Measurements from ENCODE around the gene ELAVL3. TPM values are rescaled to one million over a fixed set of nuclear protein-coding genes. Genes with fewer than 3 reads are reported as not detected.

Gene ELAVL3
- total and polyA plus RNA-seq, 4 donors = 0.15 to 0.34 TPM; not detected in 2

DNA sequence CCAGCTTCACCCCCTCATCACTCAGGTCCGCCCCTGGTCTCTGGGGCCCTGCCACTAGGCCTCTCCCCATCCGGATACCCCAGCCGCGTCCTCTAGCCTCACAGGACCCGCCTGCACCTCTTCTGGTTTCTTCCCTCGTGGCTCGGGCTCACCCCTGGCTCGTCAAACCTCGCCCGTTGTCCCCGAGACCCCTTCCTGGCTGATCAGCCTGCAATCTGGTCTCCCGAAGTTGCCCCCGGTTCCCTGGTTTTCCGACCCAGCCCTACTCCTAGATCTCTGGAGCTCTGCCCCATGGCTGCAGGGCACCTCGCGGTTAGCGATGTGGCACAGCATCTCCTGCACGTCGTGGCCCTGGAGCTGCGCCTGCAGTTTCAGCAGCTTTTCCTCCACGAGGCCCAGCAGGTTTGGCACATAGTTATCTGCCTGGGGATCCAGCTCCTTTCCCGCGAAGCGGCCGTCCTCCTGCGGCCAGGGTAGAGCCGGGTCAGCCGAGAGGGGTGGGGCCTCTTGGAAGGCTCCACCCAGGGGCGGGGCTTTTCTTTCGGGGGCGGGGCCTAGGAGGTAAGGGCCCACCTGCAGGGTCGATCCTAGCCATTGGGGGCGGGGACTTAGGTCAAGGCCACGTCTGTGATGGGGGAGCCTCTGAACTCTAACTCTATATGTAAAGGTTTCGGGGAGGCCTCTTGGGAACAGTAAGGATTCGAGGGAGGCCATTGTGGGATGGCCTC, 59.3 kb downstream of the ELAVL3 start:
- Histone ChIP-seq H3K36me3 (ENCODE audit: control insufficient read depth in 4 of 4, insufficient read depth in 4 of 4, low read length in 4 of 4) (no peaks in the 10 kb centered on the region), H3K27me3 (ENCODE audit: control insufficient read depth in 3 of 3, insufficient read depth in 3 of 3, low read length in 2 of 3) (peaks cover 0 to 54% (median 47%) of the 10 kb centered on the region in 3 donors), H3K27ac (ENCODE audit: low read depth in 1 of 2, low read length in 1 of 2) (peak overlapping the region in 1 of 2 donors; percentile 71), H3K9me3 (ENCODE audit: control insufficient read depth in 4 of 4, insufficient read depth in 3 of 4, low read length in 3 of 4) (peaks cover 0 to 4% (median 0%) of the 10 kb centered on the region in 4 donors), H3K9ac (ENCODE audit: insufficient read depth in 1 of 2, low read length in 2 of 2) (no peak overlapping the region), H3K4me3 (no peak overlapping the region), H3K4me1 (ENCODE audit: control insufficient read depth in 5 of 5, insufficient read depth in 5 of 5, low read length in 5 of 5) (peaks cover 0 to 21% (median 10%) of the 10 kb centered on the region in 5 donors)
- DNase-seq (no peak), ATAC-seq (ENCODE audit: insufficient read depth, low FRiP score) (no peak)
- TF ChIP-seq, protein P1, sequence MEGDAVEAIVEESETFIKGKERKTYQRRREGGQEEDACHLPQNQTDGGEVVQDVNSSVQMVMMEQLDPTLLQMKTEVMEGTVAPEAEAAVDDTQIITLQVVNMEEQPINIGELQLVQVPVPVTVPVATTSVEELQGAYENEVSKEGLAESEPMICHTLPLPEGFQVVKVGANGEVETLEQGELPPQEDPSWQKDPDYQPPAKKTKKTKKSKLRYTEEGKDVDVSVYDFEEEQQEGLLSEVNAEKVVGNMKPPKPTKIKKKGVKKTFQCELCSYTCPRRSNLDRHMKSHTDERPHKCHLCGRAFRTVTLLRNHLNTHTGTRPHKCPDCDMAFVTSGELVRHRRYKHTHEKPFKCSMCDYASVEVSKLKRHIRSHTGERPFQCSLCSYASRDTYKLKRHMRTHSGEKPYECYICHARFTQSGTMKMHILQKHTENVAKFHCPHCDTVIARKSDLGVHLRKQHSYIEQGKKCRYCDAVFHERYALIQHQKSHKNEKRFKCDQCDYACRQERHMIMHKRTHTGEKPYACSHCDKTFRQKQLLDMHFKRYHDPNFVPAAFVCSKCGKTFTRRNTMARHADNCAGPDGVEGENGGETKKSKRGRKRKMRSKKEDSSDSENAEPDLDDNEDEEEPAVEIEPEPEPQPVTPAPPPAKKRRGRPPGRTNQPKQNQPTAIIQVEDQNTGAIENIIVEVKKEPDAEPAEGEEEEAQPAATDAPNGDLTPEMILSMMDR (IDR thresholded peaks at IDR 0.05; ENCODE audit: control extremely low read depth, extremely low read depth) = no peak
- 12 to 19% methylated on average over 35 to 36 of the region's 36 CpGs for WGBS, 2 donors

DNA sequence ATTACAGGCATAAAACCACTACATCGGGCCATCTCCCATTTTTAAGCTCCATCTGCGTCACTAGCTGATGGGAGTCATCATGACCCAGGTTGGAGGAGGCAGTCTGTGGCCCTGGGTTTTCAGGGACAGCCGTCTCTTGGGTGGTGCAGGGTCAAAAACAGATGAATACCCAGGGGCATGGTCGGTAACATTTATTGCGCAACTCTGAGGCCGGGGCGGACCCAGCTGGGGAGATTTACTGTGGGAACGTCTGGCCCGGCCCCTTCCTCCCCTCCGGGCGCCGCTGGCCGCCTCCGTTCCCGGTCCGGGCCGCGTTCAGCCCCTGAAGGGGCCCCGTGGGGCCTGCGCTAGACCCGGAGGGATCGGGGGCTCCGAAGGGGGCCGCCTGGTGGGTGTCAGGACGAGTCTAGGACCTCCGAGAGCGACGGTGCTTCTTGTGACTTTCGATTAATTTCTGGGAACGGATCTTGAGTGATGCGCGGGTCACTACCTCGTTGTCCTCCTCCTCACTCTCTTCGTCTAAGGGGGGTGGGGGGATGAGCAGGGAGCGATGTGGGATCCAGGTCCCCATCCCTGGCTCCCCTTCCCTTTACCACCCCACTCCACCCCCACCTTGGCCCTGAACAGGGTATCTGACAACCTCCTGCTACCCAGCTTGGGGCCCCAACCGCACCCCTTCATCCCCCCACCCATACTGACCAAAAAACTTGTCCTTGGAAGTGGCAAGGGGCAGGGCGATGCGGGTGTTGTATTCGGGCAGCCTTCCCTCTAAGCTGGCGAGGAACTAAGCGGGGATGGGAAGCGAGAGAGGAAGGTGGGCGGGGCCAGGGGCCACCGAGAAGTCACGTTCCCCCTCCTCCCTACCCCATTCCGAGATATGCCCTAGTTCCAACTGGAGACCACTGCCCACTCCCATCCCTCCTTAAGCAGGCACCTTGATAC, 60.1 kb downstream of the ELAVL3 start:
- TF ChIP-seq, protein P1 (IDR thresholded peaks at IDR 0.05; ENCODE audit: control extremely low read depth, extremely low read depth) = no peak
- H3K9me3 ChIP-seq (ENCODE audit: control insufficient read depth in 4 of 4, insufficient read depth in 3 of 4, low read length in 3 of 4) = peaks cover 0 to 4% (median 0%) of the 10 kb centered on the region in 4 donors
- peaks cover 0 to 54% (median 47%) of the 10 kb centered on the region in 3 donors for H3K27me3 ChIP-seq (ENCODE audit: control insufficient read depth in 3 of 3, insufficient read depth in 3 of 3, low read length in 2 of 3)
- ATAC-seq (ENCODE audit: insufficient read depth, low FRiP score) (no peak), DNase-seq (peak; percentile 50 to 68 (median 52))
- WGBS, 2 donors = 4 to 8% methylated on average over 40 to 46 of the region's 46 CpGs
- H3K9ac ChIP-seq (ENCODE audit: insufficient read depth in 1 of 2, low read length in 2 of 2) = no peak overlapping the region
- H3K27ac ChIP-seq (ENCODE audit: low read depth in 1 of 2, low read length in 1 of 2) = no peak overlapping the region
- H3K4me3 ChIP-seq = no peak overlapping the region
- peaks cover 0 to 21% (median 10%) of the 10 kb centered on the region in 5 donors for H3K4me1 ChIP-seq (ENCODE audit: control insufficient read depth in 5 of 5, insufficient read depth in 5 of 5, low read length in 5 of 5)
- H3K36me3 ChIP-seq (ENCODE audit: control insufficient read depth in 4 of 4, insufficient read depth in 4 of 4, low read length in 4 of 4) = no peaks in the 10 kb centered on the region

DNA sequence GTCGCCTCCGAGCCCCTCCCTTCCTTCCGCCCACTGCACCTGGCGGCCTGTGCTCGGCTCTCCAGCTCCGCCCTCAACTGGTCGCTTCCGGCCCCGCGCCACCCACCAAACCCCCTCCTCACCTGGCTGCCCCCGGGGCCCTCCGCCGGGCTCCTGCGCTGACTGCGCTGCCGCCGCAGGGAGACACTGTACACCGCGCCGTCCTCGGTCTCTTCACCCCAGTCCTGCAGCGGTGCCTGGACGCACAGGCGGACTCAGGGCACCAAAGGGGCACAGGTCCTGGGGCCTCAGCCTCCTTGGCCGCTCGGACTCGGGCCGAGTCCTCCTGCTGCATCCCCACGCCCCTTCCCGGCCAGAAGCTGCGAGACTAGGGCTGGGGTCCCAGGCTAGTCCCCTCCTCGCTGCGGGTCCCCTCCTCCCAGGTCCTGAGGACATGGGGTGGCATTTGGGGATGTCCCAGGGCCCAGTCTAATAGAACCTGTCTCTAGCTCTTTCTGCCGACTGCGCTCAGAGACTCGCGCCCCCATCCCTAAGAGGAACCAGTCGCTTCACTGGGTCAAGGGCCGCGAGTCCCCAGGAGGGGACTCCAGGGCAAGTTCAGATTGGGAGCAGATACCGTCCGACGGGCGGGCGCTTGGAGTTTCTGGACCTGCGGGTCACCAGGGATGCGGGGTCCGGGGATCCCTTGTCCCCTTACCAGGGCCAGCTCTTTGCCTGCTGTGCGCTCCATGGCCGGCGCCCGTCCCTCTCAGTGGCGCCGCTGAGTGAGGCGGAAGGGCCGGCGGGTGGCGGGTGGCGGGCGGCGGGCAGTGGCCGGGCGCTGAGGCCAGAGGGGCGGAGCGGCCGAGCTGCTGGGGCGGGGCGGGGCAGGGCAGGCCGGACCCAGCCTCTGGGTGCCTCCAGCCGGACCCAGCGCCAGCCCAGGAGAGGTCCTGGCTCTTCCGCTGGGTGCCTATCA, 62.0 kb downstream of the ELAVL3 start, which contains the start of gene RGL3:
TSS of gene RGL3 (minus strand) at position 766 of the 958 bp plus-strand sequence. CDS start at position 730, 36 bp downstream.
- Histone ChIP-seq H3K9me3 (ENCODE audit: control insufficient read depth in 4 of 4, insufficient read depth in 3 of 4, low read length in 3 of 4) (peaks cover 0 to 2% (median 0%) of the 10 kb centered on the region in 4 donors), H3K27ac (ENCODE audit: low read depth in 1 of 2, low read length in 1 of 2) (peak within 1 kb of the TSS in 1 of 2 donors; percentile 50), H3K27me3 (ENCODE audit: control insufficient read depth in 3 of 3, insufficient read depth in 3 of 3, low read length in 2 of 3) (peaks cover 0 to 46% (median 42%) of the 10 kb centered on the region in 3 donors), H3K4me1 (ENCODE audit: control insufficient read depth in 5 of 5, insufficient read depth in 5 of 5, low read length in 5 of 5) (peaks cover 0 to 21% (median 10%) of the 10 kb centered on the region in 5 donors), H3K36me3 (ENCODE audit: control insufficient read depth in 4 of 4, insufficient read depth in 4 of 4, low read length in 4 of 4) (no peaks in the 10 kb centered on the region), H3K4me3 (peak within 1 kb of the TSS; percentile 33), H3K9ac (ENCODE audit: insufficient read depth in 1 of 2, low read length in 2 of 2) (no peak within 1 kb of the TSS)
- ATAC-seq (ENCODE audit: insufficient read depth, low FRiP score) (peak; percentile 63), DNase-seq (peak; percentile 25 to 72 (median 70))
- TF ChIP-seq, protein P1 (IDR thresholded peaks at IDR 0.05; ENCODE audit: control extremely low read depth, extremely low read depth) = no peak
- WGBS, 2 donors = 2% methylated on average over 59 to 72 of the region's 72 CpGs

Measured in lung (tissue), 12 donors.